Fibroblast of skin of abdomen (primary cell): ENCODE data around the gene DNASE1L3.

Experiments
- DNase-seq: peaks from one replicate; pipeline ENCODE4 v3.0.0-alpha.2; 2013

DNASE1L3 gene

DNA sequence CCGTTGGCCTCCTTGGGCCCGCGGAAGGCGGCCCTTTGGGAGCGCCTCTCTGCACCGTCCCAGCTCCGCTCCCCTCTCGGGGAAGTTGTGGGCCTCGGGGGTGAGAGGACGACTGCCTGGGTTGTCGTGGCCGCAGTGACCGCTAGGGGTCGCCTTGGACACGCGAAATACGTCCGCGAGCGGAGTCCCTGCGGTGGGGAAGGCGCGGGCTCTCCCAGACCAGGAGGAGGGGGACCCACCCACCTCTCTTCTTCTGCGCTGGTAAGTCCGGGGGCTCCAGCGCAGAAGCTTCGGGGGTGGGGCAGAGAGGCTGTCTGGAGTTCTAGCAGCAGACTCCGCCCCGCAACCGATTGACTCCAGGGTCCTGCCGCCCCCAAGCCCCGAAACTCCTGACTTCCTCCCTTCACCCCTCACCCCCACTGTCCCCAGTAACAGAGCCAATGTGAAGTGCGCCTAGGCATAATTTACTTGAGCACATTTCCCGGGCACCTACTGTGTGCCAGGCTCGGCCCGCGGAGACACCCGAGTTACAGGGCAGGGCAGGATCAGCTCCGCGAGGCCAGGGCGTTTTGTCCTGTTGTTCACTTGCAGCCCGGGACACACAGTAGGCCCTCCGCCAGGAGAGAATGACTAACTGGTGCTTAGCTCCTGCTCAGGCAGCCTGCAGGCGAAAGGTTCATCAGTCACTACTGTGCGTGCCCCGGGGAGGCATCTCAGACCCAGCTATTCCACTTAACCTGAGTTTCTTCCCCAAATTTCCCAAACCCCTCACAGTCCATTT lies 32.8 kb downstream of the DNASE1L3 start:
- peak; percentile 80 for DNase-seq

DNA sequence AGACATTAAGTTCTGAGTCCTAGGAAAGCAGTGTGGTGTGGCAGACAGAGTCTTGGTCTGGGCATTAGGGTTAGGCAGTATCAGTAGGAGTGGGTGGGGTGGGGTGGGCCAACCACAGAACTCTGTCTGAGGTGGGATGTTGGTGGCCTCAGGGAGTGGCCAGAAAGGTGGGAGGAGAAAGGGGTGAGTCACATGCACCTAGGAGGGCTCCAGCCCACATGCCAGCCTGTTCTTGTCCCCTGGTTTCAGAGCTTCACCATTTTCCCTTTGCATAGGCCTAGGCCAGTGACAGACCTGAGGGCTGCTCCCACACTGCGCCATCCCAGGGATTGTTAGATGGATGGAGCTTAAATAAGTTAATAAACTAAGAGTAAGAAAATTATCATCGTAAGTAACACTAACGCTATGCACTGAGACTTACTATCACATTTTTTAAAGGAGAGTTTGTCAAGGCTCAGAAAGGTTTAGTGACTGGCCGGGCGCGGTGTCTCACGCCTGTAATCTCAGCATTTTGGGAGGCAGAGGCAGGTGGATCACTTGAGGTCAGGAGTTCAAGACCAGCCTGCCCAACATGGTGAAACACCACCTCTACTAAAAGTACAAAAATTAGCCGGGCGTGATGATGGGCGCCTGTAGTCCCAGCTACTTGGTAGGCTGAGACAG lies 33.8 kb downstream of the DNASE1L3 start:
- no peak for DNase-seq

DNA sequence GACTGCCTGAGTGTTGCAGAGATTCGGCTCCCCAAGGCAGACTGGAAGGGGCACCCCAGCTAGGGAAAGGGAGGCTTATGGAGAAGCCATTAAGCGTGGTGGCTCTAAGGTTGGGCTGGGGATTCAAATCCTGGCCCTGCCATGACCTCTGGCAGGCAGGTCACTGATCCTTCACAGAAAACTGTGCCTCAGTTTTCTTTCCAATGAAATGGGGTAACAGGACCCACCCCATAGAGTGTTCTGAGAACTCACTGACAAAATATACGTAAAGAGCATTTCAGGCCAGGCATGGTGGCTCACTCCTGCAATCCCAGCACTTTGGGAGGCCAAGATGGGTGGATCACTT lies 34.6 kb downstream of the DNASE1L3 start:
- DNase-seq: no peak

DNA sequence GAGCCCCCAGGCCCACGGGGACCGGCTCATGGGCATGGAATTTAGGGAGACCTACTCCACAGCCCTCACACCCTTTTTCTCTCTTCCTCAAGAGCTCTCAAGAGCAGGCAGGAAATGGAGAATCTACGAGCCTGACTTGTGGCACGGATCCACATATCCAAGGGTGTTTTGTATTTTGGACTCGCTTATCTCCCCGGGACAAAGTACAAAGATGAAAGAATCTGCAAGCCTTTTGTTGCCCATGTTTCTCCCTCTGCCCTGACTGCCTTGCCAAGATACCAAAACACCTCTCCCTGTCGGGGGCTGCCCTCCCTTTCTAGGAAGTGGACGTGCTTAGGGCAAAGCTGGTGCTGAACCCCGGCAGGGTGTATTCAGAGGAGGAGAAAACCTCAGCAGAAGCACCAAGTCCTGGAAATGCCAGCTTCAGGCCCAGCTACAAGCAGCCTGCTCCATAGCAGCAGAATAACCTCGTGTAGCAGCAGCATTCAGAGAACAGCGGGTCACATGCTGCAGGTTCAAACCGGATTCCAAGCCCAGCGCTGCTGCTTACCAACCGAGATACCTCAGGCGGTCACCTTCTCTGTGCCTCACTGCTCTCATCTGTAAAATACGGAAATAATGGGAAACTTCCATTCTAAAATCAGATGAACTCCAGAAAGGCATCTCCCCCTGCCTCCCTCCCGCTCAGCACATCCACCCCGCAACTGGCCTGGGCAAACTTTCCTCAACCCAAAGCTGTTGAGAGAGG lies 35.2 kb downstream of the DNASE1L3 start:
- peak; percentile 37 for DNase-seq

DNA sequence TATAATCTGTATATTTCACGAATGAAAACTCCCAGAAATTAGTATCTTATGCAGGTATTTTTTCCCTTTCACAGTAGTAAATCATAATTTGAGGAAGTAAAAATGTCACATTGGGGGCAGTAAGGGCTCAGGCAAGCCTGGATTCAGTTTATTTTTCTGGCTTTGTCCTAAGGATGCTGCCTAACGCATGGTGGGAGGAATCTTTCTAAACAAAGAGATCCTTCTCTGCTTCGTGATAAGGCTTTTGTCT lies 35.7 kb downstream of the DNASE1L3 start:
- no peak for DNase-seq

DNA sequence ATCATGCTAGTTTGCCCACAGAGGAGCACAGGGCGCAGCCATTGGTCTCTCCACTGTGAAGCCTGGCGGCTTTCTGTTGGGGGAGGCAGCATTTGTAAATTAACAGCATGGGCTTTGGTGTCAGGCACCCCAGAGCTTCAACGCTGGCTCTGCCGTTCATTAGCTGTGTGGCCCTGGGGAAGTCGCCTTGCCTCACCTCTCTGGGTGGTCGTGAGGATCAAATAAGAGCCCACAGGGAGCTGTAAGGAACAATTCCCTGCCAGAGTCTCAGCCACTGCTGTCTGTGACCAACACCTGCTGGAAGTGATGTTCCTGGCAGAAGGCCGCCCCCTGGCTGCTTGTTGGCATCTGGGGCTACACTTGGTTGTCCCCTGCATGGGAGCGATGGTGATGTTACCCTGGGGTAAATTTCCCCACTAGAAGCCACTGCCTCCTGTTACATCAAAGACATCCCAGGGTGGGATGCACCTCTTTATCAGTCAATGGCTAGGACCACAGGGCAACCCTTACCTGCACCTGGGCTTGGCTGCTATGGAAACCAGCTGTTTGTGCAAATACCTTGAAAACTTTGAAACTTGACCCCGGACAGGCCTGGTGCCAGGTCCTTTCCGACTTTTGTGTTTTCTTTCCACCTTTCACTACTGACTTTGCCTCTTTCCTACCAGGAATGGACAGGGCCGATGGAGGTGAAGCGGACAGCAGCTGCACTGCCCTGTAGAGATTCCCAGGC lies 36.9 kb downstream of the DNASE1L3 start:
- DNase-seq: no peak

DNA sequence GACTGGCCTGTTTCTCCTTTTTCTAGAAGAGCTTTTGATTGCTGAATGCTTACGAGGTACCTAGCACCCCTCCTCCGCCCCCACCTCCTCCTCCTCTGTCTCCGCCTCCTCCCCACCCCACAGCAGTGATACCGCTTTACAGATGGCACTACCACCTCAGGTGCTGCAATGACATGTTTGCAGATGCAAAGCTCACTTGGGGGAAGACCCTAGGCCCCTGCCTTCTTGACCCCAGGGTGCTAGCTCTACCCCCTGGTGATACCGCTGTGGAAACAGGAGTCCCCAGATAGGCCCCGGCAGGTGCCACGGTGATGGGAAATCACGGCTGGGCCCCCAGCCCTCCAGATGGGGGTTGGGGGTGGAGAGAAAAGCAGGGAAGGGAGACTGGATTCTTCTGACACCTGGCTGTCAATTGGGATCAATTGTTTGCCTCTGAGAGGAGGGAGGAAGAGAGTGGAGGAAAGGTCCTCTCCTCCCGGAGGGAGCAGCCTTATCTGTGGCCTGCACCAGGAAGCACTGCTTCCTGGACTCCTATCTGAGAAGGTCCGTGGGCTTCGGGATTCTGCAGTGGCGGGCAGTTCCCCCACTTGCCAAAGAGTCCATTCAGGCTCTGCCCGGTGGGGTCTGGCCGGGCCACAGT lies 37.6 kb downstream of the DNASE1L3 start:
- no peak for DNase-seq

DNA sequence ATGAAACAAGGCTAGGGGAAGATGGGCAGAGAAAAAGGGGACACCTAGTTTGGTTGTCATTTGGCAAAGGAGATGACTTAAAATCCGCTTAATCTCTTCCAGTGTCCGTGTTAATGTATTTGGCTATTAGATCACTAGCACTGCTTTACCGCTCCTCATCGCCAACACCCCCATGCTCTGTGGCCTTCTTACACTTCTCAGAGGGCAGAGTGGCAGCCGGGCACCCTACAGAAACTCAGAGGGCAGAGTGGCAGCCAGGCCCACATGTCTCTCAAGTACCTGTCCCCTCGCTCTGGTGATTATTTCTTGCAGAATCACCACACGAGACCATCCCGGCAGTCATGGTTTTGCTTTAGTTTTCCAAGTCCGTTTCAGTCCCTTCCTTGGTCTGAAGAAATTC lies 39.6 kb downstream of the DNASE1L3 start:
- no peak for DNase-seq

DNA sequence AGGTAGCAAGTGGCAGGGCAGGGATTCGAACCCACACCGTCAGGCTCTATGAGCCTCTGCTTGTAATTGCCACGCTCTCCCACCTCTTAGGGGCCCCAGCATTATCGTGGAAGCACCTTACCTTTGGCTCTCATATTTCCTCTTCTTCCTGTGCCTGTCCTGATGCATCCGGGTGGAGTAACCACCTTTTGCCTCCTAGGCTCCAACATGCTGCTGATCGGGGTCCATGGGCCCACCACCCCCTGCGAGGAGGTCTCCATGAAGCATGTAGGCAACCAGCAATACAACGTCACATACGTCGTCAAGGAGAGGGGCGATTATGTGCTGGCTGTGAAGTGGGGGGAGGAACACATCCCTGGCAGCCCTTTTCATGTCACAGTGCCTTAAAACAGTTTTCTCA lies 40.4 kb downstream of the DNASE1L3 start:
- no peak for DNase-seq

DNA sequence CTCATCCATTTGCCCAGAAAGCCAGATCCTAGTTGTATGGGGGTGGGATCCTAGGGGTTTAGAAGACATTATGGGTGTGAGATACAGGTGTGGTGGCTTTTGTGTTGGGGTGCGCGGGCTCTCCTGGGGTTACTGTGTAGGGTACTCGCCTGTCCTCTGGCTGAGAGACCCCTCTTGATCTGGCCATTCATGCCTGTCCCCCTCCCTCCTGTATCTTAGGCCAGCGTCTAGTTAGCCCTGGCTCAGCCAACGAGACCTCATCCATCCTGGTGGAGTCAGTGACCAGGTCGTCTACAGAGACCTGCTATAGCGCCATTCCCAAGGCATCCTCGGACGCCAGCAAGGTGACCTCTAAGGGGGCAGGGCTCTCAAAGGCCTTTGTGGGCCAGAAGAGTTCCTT lies 41.4 kb downstream of the DNASE1L3 start:
- no peak for DNase-seq

DNA sequence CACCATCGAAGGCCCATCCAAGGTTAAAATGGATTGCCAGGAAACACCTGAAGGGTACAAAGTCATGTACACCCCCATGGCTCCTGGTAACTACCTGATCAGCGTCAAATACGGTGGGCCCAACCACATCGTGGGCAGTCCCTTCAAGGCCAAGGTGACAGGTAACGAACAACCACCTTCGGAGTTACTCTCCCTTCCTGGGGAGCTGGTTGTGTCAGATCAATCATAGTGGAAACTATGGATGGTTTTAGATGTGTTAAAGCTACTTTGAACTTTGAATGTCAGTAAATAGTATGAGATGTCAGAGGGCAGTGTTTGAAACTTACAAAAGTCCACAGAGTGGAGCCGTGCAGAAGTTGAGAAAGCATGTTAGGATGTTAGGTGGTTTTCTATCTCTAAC lies 42.3 kb downstream of the DNASE1L3 start:
- DNase-seq: no peak

DNA sequence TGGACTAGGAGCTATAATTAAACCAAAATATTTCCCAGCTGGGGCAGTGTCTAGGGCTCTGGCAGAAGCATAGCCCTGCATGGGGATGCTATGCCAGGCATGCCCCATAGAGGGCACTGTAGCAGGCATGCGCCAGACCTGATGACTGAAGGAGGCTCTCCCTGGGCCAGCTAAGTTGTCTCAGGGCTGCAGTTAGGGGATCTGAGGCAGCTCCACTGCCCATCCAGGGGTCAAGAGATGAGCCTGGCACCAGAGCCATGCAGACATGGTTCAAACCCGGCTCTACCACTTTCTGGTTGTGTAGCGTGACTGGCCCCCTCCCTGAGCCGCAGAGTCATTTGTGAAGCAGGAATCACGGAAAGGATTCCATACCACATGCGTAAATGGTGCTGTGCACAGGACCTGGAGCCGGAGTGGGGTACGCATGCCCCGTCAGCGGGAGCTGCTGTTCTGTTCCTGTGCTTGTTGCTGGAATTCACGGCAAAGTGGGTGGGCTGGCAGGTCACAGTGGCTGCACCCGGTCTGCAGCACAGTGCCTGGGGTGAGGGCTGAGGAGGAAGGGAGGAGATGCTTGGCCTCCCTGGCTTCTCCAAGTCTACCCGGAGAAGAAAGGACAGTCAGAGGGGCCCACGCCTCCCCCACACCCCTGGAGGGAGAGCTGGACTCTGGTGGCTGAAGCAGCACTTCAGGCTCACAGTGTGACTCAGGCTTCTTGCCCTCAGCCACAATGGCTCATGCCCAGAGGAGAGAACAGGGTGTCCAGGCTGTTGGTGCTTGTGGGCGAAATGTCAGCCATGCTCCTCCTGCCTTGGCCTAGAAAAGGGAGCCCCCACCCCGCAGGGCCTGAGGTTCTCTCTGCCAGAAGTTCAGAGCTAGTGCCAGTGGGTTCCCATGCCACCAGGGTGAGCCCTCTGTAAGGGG lies 43.1 kb downstream of the DNASE1L3 start:
- peak; percentile 61 for DNase-seq

DNA sequence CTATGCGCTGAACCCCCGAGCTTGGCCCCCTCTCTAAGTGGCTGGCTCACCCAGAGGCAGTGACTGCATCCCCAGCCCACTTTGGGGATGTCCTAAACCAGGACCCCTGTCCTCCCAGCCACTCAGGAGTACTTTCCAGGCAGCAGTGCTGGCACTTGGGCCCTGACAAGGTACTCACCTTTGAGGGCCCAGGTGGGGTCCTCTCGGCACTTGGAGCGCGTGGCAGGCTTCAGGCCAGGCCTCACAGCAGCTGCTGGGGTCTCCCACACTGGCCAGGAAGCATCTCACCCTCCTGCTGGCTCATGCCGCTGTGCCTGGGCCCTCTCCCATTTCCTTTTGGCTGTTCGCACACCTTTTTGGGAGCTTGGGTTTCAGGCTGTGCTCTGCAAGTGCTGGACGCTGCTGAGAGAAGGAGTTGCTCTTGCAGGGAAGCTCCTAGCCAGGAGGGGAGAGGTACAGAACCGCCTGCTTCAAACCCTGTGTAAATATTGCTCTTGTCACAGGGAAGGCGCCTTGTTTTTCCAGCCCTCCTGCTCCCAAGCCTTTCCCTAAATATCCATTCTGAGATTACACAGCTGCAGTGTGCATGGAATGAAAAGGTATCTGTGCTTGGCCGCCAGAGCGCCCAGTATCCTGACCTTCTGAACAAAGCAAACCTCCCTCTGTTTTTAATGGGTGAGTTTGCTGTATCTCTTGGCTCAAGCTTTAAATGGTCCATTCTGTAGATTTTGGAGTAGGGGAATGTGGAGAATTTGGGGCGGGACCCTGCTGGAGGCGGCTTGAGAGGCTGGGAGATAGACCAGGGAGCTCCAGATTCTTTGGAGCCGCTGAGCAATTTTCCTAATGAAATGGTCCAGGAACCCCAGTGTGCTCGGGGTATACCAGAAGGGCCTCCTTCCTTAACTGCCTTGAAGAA lies 45.6 kb downstream of the DNASE1L3 start:
- DNase-seq: peak; percentile 12

DNA sequence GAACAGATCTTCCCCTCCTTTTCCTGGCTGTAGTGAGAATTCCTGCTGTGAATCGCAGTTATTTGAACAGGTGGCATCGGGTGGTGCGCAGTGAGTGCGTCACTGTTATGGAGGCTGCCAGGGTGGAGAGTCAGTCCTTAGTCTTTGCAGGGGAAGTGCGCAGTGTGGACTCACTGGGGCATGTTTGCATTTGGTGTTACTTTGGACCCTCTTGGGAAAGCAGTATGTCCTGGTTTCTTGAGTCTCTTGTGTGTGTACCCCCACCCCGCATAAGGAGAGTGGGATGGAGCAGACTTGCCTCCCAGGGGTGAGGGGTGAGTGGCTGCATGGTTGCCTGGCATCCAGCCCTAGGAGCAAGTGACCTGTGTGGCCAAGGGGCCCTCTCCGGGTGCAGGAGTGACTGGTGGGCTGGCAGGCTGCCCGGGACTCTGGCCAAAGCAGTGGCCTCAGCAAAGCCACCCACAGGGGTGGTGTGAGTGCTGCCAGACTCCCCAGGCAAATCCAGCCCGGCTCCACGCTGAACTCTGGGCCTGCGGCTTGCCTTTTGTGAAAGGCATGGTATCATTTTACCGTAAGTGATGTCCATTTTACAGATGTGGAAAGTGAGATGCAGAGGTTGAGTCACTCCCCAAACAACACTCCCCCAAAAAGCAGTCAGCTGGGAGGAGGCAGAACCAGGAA lies 46.4 kb downstream of the DNASE1L3 start:
- no peak for DNase-seq

DNA sequence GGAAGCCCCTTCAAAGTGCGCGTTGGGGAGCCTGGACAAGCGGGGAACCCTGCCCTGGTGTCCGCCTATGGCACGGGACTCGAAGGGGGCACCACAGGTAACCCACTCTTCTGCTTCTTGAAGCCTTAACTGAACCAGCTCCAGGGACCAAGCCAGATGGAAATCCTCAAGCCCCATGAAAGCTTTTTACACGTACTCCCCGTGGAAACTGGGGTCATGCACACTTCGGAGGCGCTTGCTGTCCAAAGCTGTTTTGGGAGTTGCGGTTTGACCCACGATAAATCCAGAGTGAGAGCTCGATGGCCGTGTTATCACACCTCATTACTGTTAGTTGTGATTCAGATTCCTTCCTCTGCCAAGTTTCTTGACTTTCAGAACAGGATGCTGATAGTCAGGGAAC lies 47.5 kb downstream of the DNASE1L3 start:
- DNase-seq: peak; percentile 21

DNA sequence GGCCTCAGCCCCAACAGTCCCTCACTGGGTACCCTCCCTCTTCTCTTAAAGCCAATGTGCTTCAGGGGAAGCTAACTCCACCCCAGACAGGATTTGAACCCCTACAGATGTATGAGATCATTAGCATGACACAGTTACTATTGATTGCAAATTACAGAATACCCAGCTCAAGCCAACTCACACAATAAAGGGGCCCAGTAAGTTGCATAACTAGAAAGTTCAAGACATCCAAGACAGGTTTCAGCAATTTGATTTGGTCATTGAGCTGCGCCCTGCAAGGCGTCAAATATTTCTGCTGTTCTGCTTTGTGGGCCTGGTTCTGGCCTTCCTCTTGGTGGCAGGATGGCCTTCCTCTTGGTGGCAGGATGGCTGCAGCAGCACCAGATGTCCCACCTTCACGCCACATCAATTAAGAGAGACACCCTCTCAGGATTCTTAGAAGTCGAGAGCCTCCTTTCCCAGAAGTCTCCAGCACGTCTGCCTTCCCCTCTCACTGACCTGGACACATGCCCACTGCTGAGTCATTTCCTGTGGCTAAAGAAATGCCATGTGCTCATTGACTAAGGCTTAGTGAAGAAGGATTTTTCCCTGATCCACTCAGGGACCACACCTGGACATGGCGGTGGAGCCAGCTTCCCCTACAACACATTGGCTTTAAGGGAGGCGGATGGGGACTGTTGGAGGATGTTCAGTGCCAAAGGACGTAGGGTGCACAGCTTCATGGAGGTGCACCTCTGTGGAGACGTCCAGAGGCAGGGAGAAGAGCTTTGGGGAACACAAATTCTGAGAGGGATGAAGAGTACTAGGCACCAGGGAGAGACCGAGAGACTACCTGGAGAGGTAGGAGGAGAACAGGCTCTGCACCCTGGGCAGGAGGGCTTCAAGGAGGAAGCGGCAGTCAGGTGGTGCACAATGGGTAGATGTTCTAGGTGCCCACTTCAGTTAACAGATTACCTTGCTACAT lies 49.1 kb downstream of the DNASE1L3 start:
- DNase-seq: peak; percentile 92

DNA sequence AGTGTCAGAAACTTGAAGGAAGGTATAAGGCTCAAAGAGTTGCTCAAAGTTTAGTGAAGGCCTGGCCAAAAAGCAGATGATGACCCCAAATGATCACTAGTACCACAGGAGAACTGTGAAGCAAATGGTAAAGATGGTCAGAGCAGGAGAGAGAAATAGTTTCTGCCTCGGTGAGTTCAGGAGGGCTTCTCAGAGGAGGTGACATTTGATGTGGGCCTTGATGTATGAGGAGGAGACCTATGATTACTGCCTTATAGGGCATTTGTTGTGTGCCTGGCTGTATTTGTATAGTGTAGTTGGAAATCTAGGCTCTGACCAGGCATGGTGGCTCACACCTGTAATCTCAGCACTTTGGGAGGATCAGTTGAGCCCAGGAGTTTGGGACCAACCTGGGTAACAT lies 50.4 kb downstream of the DNASE1L3 start:
- DNase-seq: no peak

DNA sequence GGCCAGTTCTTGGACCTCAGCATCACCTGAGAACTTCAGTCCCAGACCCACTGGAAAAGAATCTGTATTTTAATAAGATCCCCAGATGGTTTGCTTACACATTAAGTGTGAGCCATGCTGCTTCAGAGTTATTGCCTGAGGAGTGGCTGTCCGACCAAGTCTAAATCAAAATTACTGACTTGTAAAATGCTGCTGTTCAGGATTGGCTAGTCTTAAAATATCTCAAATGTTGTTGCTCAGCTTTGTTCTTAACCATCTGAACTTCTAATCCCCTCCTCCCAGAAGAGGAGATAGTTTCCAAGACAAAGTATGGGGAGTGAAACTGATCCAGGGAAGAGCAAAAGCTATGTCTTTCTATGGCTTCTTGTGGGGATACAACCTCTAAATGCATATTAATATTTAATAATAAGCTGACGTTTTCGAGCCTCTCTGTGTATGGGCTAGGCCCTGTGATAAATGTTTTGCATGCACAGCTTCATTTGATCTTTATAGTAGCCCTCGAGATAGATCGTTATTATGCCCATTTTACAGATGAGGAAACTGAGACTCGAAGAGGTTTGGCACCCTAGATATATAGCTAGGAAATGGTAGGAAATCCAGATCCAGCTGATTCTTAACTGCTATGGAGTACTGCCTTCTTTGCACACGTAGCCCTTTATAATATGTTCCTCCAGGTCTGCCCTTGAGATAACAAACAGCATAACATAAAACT lies 52.2 kb downstream of the DNASE1L3 start:
- DNase-seq: no peak
